ENCODE data around the gene PDE12.

PDE12 gene

DNA sequence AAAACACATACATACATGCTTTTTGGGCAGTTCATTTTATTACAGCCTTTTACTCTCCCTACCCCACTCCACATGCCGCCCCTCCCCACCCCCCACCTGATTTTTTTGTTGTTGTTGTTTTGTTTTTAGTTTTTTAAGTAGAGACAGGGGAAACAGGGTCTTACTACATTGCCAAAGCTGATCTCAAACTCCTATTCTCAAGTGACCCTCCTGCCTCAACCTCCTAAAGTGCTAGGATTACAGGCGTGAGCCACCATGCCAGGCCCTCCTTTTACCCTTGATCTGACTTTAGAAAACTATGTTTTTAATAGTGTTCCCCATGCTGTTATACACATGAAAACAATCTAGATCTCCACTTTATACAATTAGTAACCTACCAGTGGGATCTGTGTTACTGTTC, 14.8 kb downstream of the PDE12 start:
- TF ChIP-seq, protein P1, sequence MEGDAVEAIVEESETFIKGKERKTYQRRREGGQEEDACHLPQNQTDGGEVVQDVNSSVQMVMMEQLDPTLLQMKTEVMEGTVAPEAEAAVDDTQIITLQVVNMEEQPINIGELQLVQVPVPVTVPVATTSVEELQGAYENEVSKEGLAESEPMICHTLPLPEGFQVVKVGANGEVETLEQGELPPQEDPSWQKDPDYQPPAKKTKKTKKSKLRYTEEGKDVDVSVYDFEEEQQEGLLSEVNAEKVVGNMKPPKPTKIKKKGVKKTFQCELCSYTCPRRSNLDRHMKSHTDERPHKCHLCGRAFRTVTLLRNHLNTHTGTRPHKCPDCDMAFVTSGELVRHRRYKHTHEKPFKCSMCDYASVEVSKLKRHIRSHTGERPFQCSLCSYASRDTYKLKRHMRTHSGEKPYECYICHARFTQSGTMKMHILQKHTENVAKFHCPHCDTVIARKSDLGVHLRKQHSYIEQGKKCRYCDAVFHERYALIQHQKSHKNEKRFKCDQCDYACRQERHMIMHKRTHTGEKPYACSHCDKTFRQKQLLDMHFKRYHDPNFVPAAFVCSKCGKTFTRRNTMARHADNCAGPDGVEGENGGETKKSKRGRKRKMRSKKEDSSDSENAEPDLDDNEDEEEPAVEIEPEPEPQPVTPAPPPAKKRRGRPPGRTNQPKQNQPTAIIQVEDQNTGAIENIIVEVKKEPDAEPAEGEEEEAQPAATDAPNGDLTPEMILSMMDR (IDR thresholded peaks at IDR 0.05; ENCODE audit: low read depth, low read length), result no peak
- no peak overlapping the region for H3K4me3 ChIP-seq (ENCODE audit: low read depth, low read length)

GRCh38 chr3:57572096-57572495, 16.0 kb downstream of the PDE12 start:
- TF ChIP-seq, protein P1 (IDR thresholded peaks at IDR 0.05; ENCODE audit: low read depth, low read length), result no peak

DNA sequence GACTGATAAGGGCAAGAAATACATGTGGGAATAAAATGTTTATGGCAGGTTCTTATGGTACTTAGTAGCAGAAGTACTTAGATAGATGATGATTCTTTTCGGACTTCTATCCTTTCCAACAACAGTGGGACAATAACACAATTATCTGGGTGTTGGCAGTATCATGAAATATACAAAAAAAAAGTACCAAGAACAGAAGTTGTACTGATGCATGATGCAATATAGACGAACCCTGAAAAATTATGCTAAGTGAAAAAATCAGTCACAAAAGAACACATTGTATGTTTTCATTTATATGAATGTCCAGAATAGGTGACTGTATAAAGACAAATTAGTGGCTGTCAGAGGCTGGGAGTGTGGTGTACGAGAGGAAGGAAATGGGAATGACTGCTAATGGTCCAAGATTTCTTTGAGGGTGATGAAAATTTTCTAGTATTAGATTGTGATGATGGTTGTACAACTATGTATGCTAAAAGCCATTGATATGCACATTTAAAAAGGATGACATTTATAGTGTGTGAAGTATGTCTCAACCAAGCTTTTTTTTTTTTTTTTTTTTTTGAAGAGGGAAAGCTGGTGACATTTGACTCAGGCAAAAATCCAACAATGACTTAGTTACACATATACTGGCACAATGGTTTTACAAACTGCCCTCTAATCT, 20.0 kb downstream of the PDE12 start:
- no peak overlapping the region for H3K4me3 ChIP-seq (ENCODE audit: low read depth, low read length)
- TF ChIP-seq, protein P1 (IDR thresholded peaks at IDR 0.05; ENCODE audit: low read depth, low read length), result no peak

More at GRCh38 chr3:57572096-57572495, 16.0 kb downstream of the PDE12 start:
- no peak overlapping the region for H3K4me3 ChIP-seq (ENCODE audit: low read depth, low read length)

- TF ChIP-seq, protein P1 (IDR thresholded peaks at IDR 0.05; ENCODE audit: low read depth, low read length), result no peak
These were observed 21.7 kb downstream of the PDE12 start for GRCh38 chr3:57577801-57578200.

DNA sequence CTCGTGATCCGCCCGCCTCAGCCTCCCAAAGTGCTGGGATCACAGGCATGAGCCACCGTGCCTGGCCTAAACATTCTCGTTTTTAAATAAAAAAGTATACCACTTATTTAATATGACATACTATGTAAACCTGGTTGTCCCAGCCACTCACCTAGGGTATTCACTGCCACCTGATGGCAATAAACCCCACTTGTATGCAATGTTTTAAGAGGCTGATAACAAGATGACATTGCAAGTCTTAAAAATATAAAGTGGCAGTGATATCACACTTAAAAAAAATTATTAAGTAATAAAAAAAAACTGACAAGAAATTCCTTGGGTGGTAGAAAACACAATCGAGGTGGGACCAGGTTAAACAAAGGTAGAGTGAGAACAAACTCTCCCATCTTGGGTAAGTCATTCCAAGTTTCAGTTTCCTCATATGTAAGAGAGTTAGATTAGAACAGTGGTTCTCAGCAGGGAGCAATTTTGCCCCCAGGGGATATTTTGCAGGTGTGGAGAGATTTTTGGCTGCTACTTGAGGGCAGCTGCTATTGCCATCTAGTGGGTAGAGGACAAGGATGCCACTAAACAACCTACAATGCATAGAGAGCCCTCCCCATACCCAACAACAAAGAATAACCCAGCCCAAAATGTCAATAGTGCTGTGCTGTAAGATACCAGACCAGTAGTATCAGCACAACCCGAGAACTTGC, 26.5 kb downstream of the PDE12 start:
- TF ChIP-seq, protein P1 (IDR thresholded peaks at IDR 0.05; ENCODE audit: low read depth, low read length), result no peak
- H3K4me3 ChIP-seq (ENCODE audit: low read depth, low read length), result no peak overlapping the region

More at GRCh38 chr3:57577801-57578200, 21.7 kb downstream of the PDE12 start:
- no peak overlapping the region for H3K4me3 ChIP-seq (ENCODE audit: low read depth, low read length)

- no peak overlapping the region for H3K4me3 ChIP-seq (ENCODE audit: low read depth, low read length)
- TF ChIP-seq, protein P1 (IDR thresholded peaks at IDR 0.05; ENCODE audit: low read depth, low read length), result no peak
These were observed 27.5 kb downstream of the PDE12 start for GRCh38 chr3:57583544-57583943.

GRCh38 chr3:57586778-57587177, 30.7 kb downstream of the PDE12 start:
- no peak overlapping the region for H3K4me3 ChIP-seq (ENCODE audit: low read depth, low read length)
- TF ChIP-seq, protein P1 (IDR thresholded peaks at IDR 0.05; ENCODE audit: low read depth, low read length), result no peak

Data from WI38 (cell line).